K562 treated with DMSO at 1 percent for 12 hours (cell line): Measurements from ENCODE around the gene TCF7L1. TPM values are rescaled to one million over a fixed set of nuclear protein-coding genes. Genes with fewer than 3 reads are reported as not detected.

ENCODE experiments used
- total RNA-seq: library from RNA; unstranded; fragments of 300-600 nt; gene quantifications from 2 replicates; pipeline ENCODE4 v1.2.3, GENCODE V29; 2022; ENCODE audit not compliant: insufficient read depth

The TCF7L1 gene, protein sequence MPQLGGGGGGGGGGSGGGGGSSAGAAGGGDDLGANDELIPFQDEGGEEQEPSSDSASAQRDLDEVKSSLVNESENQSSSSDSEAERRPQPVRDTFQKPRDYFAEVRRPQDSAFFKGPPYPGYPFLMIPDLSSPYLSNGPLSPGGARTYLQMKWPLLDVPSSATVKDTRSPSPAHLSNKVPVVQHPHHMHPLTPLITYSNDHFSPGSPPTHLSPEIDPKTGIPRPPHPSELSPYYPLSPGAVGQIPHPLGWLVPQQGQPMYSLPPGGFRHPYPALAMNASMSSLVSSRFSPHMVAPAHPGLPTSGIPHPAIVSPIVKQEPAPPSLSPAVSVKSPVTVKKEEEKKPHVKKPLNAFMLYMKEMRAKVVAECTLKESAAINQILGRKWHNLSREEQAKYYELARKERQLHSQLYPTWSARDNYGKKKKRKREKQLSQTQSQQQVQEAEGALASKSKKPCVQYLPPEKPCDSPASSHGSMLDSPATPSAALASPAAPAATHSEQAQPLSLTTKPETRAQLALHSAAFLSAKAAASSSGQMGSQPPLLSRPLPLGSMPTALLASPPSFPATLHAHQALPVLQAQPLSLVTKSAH
- not detected in 2 replicates for total RNA-seq

GRCh38 chr2:85132834-85133637, at the start of gene TCF7L1:
Gene TCF7L1, plus strand, starts transcription at chr2:85133392. Its CDS starts 293 bp downstream, at chr2:85133685.

DNA sequence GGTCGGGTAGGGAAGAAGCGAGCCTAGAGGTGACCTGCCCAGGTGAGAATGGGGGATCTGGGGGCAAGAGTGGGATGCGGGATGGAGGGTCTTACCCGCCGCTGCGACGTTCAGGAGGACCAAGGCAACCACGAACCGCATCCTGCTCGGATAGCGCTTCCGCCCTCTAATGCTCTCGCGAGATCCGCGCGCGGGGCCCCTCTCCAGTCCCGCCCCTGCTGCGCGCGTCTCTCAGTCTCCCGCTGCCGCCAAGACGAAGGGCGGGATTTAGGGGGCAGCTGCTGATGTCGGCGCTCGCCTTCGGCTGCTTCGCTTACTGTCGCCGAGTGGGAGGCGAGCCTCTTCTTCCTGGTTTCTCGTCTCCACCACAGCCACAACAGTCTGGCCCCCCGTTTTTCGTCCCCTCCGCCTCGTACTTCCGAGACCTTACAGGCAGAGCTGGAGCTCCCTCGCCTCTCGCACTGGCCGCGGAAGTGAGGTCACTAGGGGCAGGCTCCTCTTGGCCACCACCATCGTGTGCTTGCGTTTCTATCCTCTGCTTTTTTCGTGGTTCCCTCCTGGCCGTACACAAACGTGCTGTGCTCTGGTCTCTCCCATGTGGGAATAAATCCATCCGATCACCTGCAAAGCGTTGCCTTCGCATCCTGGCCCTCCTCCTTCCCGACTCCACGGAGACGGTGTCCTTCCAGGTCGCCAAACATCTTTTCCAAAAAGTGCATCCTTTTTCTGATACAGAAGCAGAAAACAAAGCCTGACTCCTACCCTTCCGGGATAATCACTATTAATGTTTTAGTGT, 194.8 kb downstream of the TCF7L1 start, which contains the start of gene TGOLN2:
Gene TGOLN2 (minus strand): TSS at position 168 of the 796 bp plus-strand sequence. CDS start 27 bp downstream, at position 141.

DNA sequence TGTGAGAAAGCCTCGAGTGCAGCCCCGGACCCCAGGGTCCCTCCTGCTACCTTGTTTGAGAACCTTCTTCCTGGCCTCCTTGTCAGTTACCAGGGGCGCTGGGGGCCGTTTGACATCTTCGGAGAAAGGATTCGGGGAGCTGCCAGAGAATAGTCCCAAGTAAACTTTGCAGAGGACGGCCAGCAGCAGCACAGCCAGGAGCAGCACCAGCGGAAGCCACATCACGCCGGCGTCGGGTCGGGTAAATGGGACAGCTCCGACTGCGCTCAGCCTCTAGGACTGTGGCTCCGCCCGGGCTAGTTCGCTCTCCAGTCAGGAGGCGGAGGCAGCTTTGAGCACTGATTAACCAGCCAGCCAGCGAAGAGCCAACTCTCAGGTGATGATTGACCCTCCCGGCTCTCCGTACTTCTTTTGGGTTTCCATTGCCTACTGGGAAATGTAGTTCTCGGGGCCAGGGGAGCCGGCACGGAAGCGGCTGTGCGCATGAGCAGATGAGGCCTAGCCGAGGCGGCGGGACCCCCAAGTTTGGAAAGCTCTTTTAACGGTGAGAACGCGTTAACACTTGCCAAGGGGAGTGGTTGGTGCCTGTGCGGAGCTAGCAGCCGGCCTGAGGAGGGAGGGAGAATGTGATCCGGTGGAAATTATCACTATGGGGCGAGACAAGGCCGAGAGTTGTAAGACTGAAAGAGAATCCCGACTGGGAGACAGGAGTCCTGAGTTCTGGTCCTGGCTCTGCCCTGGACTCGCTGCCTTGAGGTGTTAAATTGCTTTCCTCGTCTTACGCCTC, 221.3 kb downstream of the TCF7L1 start, which contains the start of the genes ELMOD3 and RETSAT:
Gene ELMOD3 (plus strand): TSS at position 484 of the 787 bp plus-strand sequence. CDS start 2,430 bp downstream, outside the sequence.
Gene RETSAT (minus strand): TSS at position 243 of the 787 bp plus-strand sequence. CDS start 21 bp downstream, at position 222.

Other genes with a start within 250 kb of the TCF7L1 start
- gene TMSB10, start 227.7 kb upstream of the TCF7L1 start, total RNA-seq, result 1,337 and 1,815 TPM in 2 replicates
- 19.9 and 54.7 TPM in 2 replicates for gene KCMF1, start 162.2 kb upstream of the TCF7L1 start, total RNA-seq
- 17.3 and 68.1 TPM in 2 replicates for gene TGOLN2, start 194.6 kb downstream of the TCF7L1 start, total RNA-seq
- gene RETSAT, start 221.1 kb downstream of the TCF7L1 start, total RNA-seq, result 20.0 and 38.5 TPM in 2 replicates
- gene ELMOD3, start 221.4 kb downstream of the TCF7L1 start, total RNA-seq, result 17.5 and 31.3 TPM in 2 replicates